Large intestine (tissue), 3 donors: ENCODE measurements around the gene SIGLEC9. TPM values are rescaled to one million over a fixed set of nuclear protein-coding genes. Genes with fewer than 3 reads are reported as not detected.
A peak's percentile ranks its signal among the peaks of the same experiment; 100 is the strongest.
"Not testable (repeated sequence)": the region's sequence is repeated elsewhere in the genome, so short reads cannot be mapped to it uniquely, and the experiment has no call there.

Experiments used
- DNase-seq, 2 donors: peaks; one replicate each; pipeline versions ENCODE4 v3.0.0 to v3.0.0-alpha.2; 2013
- H3K27ac ChIP-seq: one replicate; pipeline ENCODE4 v1.5.1; 2013; ENCODE audit warnings: low read length
- H3K27me3 ChIP-seq: 2 replicates; pipeline ENCODE4 v1.6.1; 2013; ENCODE audit warnings: low read length; ENCODE audit not compliant: control insufficient read depth, insufficient read depth
- H3K36me3 ChIP-seq: 2 replicates; pipeline ENCODE4 v1.6.1; 2013; ENCODE audit warnings: low read length; ENCODE audit not compliant: control insufficient read depth, insufficient read depth
- H3K4me1 ChIP-seq: one replicate; pipeline ENCODE4 v1.6.1; 2013; ENCODE audit warnings: low read length; ENCODE audit not compliant: control insufficient read depth, insufficient read depth
- H3K4me3 ChIP-seq: one replicate; pipeline ENCODE4 v1.5.1; 2013; ENCODE audit warnings: low read length
- H3K9me3 ChIP-seq: one replicate; pipeline ENCODE4 v1.6.1; 2013; ENCODE audit warnings: mild to moderate bottlenecking, low read depth, low read length, moderate library complexity; ENCODE audit not compliant: control insufficient read depth
- WGBS: methylation state at CpG from one replicate; pipeline ENCODE4 v1.1.5; 2013; ENCODE audit warnings: low lambda C conversion rate; ENCODE audit not compliant: insufficient coverage; 5-methylcytosine and 5-hydroxymethylcytosine counted together
- polyA plus RNA-seq: library from polyadenylated mRNA; unstranded; fragments of 120-200 nt; gene quantifications from one replicate; pipeline ENCODE4 v1.2.1, GENCODE V29; 2013

SIGLEC9 gene
- polyA plus RNA-seq, 1 donor, result 0.76 TPM

- Histone ChIP-seq H3K27ac (no peak overlapping the region), H3K27me3 (no peaks in the 10 kb centered on the region), H3K9me3 (no peaks in the 10 kb centered on the region), H3K36me3 (no peaks in the 10 kb centered on the region), H3K4me1 (no peaks in the 10 kb centered on the region), H3K4me3 (no peak overlapping the region)
- 57% methylated on average over 1 of the region's 7 CpGs for WGBS
- peak in 1 of 2 donors; percentile 13 for DNase-seq
These were observed 33.9 kb downstream of the SIGLEC9 start for GRCh38 chr19:51158474-51159129.

- Histone ChIP-seq H3K9me3 (no peaks in the 10 kb centered on the region), H3K36me3 (no peaks in the 10 kb centered on the region), H3K27ac (no peak overlapping the region), H3K27me3 (no peaks in the 10 kb centered on the region), H3K4me3 (no peak overlapping the region), H3K4me1 (no peaks in the 10 kb centered on the region)
- 83% methylated on average over 1 of the region's 4 CpGs for WGBS
- no peak for DNase-seq
These were observed 35.0 kb downstream of the SIGLEC9 start for GRCh38 chr19:51159656-51160055.

- Histone ChIP-seq H3K9me3 (no peaks in the 10 kb centered on the region), H3K4me3 (no peak overlapping the region), H3K27ac (no peak overlapping the region), H3K27me3 (no peaks in the 10 kb centered on the region), H3K4me1 (no peaks in the 10 kb centered on the region), H3K36me3 (no peaks in the 10 kb centered on the region)
- WGBS, result 100% methylated on average over 1 of the region's 1 CpG
- no peak for DNase-seq
These were observed 36.6 kb downstream of the SIGLEC9 start for GRCh38 chr19:51161266-51161665.

- no peak for DNase-seq
- no peaks in the 10 kb centered on the region for H3K4me1 ChIP-seq
- H3K4me3 ChIP-seq, result no peak overlapping the region
- H3K27ac ChIP-seq, result no peak overlapping the region
- no CpG with 5 or more reads among the region's 4 CpGs for WGBS
- no peaks in the 10 kb centered on the region for H3K27me3 ChIP-seq
- no peaks in the 10 kb centered on the region for H3K9me3 ChIP-seq
- no peaks in the 10 kb centered on the region for H3K36me3 ChIP-seq
These were observed 37.3 kb downstream of the SIGLEC9 start for GRCh38 chr19:51161867-51162496.

- H3K27ac ChIP-seq, result no peak overlapping the region
- no peaks in the 10 kb centered on the region for H3K36me3 ChIP-seq
- H3K9me3 ChIP-seq, result no peaks in the 10 kb centered on the region
- no peak overlapping the region for H3K4me3 ChIP-seq
- WGBS, result no CpG with 5 or more reads among the region's 3 CpGs
- no peaks in the 10 kb centered on the region for H3K4me1 ChIP-seq
- DNase-seq, result no peak
- H3K27me3 ChIP-seq, result no peaks in the 10 kb centered on the region
These were observed 38.6 kb downstream of the SIGLEC9 start for GRCh38 chr19:51163257-51163656.

GRCh38 chr19:51164215-51164614 is 39.5 kb downstream of the SIGLEC9 start:
- Histone ChIP-seq H3K4me1 (no peaks in the 10 kb centered on the region), H3K36me3 (no peaks in the 10 kb centered on the region), H3K27me3 (no peaks in the 10 kb centered on the region), H3K4me3 (no peak overlapping the region), H3K9me3 (no peaks in the 10 kb centered on the region), H3K27ac (no peak overlapping the region)
- DNase-seq, result no peak
- WGBS, result 93% methylated on average over 3 of the region's 3 CpGs

GRCh38 chr19:51166846-51167490 is 42.3 kb downstream of the SIGLEC9 start:
- no peaks in the 10 kb centered on the region for H3K9me3 ChIP-seq
- no CpG with 5 or more reads among the region's 9 CpGs for WGBS
- no peaks in the 10 kb centered on the region for H3K4me1 ChIP-seq
- H3K4me3 ChIP-seq, result no peak overlapping the region
- no peaks in the 10 kb centered on the region for H3K27me3 ChIP-seq
- no peak overlapping the region for H3K27ac ChIP-seq
- no peaks in the 10 kb centered on the region for H3K36me3 ChIP-seq
- DNase-seq, result peak in 1 of 2 donors; percentile 23

GRCh38 chr19:51168564-51169282 is 44.0 kb downstream of the SIGLEC9 start:
- no CpG with 5 or more reads among the region's 13 CpGs for WGBS
- Histone ChIP-seq H3K9me3 (no peaks in the 10 kb centered on the region), H3K4me3 (no peak overlapping the region), H3K27ac (no peak overlapping the region), H3K36me3 (no peaks in the 10 kb centered on the region), H3K4me1 (no peaks in the 10 kb centered on the region), H3K27me3 (no peaks in the 10 kb centered on the region)
- DNase-seq, result no peak

GRCh38 chr19:51169283-51169918 is 44.7 kb downstream of the SIGLEC9 start:
- H3K9me3 ChIP-seq, H3K27me3 ChIP-seq, H3K4me1 ChIP-seq, H3K27ac ChIP-seq, H3K4me3 ChIP-seq, H3K36me3 ChIP-seq: not testable (repeated sequence)
- peak in 1 of 2 donors; percentile 9 for DNase-seq
- 63% methylated on average over 4 of the region's 11 CpGs for WGBS

- Histone ChIP-seq H3K4me3 (no peak overlapping the region), H3K4me1 (no peaks in the 10 kb centered on the region), H3K36me3 (no peaks in the 10 kb centered on the region), H3K27ac (no peak overlapping the region), H3K27me3 (no peaks in the 10 kb centered on the region), H3K9me3 (no peaks in the 10 kb centered on the region)
- WGBS, result no CpG with 5 or more reads among the region's 2 CpGs
- DNase-seq, result no peak
These were observed 47.5 kb downstream of the SIGLEC9 start for GRCh38 chr19:51172223-51172622.
